HFFc6 (cell line): ENCODE data around the gene SMYD3. TPM values are rescaled to one million over a fixed set of nuclear protein-coding genes. Genes with fewer than 3 reads are reported as not detected.

Experiments used
- DNase-seq: peaks from one replicate; pipeline ENCODE4 v3.0.0-alpha.2; 2018
- H3K27ac Mint-ChIP-seq: 2 replicates; pipeline ENCODE4 v1.8.0; 2020; ENCODE audit warnings: mild to moderate bottlenecking, mixed read lengths
- H3K27me3 Mint-ChIP-seq: 2 replicates; pipeline ENCODE4 v1.8.0; 2021; ENCODE audit warnings: mild to moderate bottlenecking, moderate library complexity, mixed read lengths; ENCODE audit not compliant: insufficient read depth
- H3K36me3 Mint-ChIP-seq: 2 replicates; pipeline ENCODE4 v1.8.0; 2021; ENCODE audit warnings: low read depth, mixed read lengths
- H3K4me1 Mint-ChIP-seq: 2 replicates; pipeline ENCODE4 v1.8.0; 2020; ENCODE audit warnings: low read depth, mixed read lengths
- H3K4me3 Mint-ChIP-seq: 2 replicates; pipeline ENCODE4 v1.8.0; 2020; ENCODE audit warnings: mild to moderate bottlenecking, moderate library complexity, mixed read lengths
- H3K9me3 Mint-ChIP-seq: 2 replicates; pipeline ENCODE4 v1.8.0; 2020; ENCODE audit warnings: mild to moderate bottlenecking, mixed read lengths
- total RNA-seq, 6 experiments: library from RNA; stranded (reverse); fragmentation: NEBNext Ultra II Directional; extraction: Animal tissue kit (Norgen Biotek cat#: 25700); gene quantifications; 2 replicates in 1 of 6; 3 replicates in 5 of 6; pipeline ENCODE4 v1.2.3, GENCODE V29; 2021
- TF ChIP-seq, protein P1 (sequence below): fragments of 200-600 bp; sonication (generic); IDR thresholded peaks from 2 replicates; pipeline ENCODE4 v1.5.0; 2021; ENCODE audit warnings: antibody characterized with exemption, mild to moderate bottlenecking

The SMYD3 gene
- total RNA-seq, 6 experiments from 2014 or later, result 28.4 to 37.9 (median 31.2) TPM

DNA sequence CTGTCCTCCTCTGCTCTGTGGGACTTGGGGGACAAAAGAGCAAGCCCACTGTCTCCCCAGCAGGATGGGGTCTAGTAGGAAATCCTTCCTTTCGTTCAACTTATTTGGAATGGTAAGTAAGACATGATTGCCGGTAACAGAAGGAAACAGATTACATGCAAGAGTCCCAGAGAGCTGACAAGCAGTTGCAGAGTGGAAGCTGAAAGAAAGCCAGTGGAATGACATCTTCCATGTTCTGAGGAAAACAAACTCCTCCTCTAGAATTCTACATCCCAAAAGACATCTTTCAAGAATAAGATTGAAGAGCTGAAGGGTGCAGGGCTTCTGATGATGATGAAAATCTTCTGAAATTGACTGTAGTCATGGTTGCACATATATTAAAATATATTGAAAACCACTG is 732.9 kb downstream of the SMYD3 start:
- Mint-ChIP-seq H3K36me3 (peaks cover 2% of the 10 kb centered on the region; the same call in 1 of the 2 replicates), H3K4me1 (peaks cover 51% of the 10 kb centered on the region)

DNA sequence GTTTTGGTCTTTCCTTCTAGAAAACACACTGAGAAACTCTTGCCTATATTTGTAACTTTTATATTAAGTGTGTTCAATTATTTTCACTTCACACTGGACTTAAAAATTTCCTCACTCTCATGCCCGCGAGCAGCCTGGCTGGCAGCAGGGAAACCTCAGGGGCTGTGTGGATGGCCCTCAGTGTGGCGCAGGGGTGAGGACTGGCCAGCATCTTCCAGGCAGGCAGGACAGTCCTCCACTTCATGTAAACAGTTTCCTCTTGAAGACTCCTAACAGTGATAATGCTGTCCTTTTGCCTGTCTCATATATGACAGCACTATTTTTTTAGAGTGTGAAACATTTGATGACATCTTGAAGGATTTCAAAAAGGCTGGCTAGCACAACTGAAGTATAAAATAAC is 733.7 kb downstream of the SMYD3 start:
- Mint-ChIP-seq H3K27me3 (no peaks in the 10 kb centered on the region), H3K9me3 (no peaks in the 10 kb centered on the region), H3K4me1 (peaks cover 54% of the 10 kb centered on the region), H3K36me3 (peaks cover 7% of the 10 kb centered on the region; the same call in 1 of the 2 replicates), H3K27ac (peak overlapping the region; percentile 40; the same call in 1 of the 2 replicates), H3K4me3 (no peak overlapping the region)
- TF ChIP-seq, protein P1, sequence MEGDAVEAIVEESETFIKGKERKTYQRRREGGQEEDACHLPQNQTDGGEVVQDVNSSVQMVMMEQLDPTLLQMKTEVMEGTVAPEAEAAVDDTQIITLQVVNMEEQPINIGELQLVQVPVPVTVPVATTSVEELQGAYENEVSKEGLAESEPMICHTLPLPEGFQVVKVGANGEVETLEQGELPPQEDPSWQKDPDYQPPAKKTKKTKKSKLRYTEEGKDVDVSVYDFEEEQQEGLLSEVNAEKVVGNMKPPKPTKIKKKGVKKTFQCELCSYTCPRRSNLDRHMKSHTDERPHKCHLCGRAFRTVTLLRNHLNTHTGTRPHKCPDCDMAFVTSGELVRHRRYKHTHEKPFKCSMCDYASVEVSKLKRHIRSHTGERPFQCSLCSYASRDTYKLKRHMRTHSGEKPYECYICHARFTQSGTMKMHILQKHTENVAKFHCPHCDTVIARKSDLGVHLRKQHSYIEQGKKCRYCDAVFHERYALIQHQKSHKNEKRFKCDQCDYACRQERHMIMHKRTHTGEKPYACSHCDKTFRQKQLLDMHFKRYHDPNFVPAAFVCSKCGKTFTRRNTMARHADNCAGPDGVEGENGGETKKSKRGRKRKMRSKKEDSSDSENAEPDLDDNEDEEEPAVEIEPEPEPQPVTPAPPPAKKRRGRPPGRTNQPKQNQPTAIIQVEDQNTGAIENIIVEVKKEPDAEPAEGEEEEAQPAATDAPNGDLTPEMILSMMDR, result no peak
- no peak for DNase-seq

More for the DNA sequence above, 732.9 kb downstream of the SMYD3 start:
- Mint-ChIP-seq H3K27me3 (no peaks in the 10 kb centered on the region), H3K9me3 (no peaks in the 10 kb centered on the region), H3K4me3 (no peak overlapping the region), H3K27ac (no peak overlapping the region)
- DNase-seq, result no peak
- TF ChIP-seq, protein P1, result no peak

DNA sequence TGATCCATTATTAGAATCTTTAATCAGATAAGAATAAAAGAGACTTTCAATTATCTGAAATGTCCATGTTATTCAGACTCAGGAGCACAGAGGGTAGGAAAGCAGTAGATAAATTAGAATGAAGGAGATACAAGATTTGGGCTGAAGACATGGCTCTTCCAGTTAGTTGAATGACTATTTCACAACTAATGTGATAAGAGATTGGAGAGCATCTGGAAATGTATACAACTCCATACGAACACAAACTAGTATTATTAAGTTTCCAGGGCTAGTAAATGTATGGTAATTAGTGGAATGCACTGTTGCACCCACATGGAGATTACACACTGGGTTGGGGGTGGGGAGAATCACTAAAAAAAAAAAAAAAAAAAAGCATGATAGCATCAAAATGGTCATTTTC is 734.3 kb downstream of the SMYD3 start:
- DNase-seq, result no peak
- TF ChIP-seq, protein P1, result no peak
- peaks cover 54% of the 10 kb centered on the region for H3K4me1 Mint-ChIP-seq
- H3K27me3 Mint-ChIP-seq, result no peaks in the 10 kb centered on the region
- H3K27ac Mint-ChIP-seq, result peak overlapping the region; percentile 95; the same call in 1 of the 2 replicates
- H3K9me3 Mint-ChIP-seq, result no peaks in the 10 kb centered on the region
- H3K4me3 Mint-ChIP-seq, result no peak overlapping the region
- H3K36me3 Mint-ChIP-seq, result peaks cover 11% of the 10 kb centered on the region

DNA sequence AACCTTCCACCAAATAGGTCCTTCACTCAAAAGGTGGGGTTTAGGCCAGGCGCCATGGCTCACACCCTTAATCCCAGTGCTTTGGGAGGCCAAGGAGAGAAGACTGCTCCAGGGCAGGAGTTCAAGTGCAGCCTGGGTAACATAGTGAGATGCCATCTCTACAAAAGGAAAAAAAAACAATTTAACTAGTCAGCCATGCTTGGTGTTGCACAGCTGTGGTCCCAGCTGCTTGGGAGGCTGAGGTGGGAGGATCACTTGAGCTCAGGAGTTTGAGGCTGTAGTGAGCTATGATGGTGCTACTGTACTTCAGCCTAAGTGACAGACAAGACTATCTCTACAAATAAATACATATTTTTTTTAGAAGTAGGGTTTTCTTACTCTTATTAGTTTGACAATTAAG is 734.8 kb downstream of the SMYD3 start:
- Mint-ChIP-seq H3K27ac (peak overlapping the region; percentile 95), H3K4me3 (peak overlapping the region; percentile 73), H3K36me3 (peaks cover 15% of the 10 kb centered on the region), H3K9me3 (no peaks in the 10 kb centered on the region), H3K4me1 (peaks cover 54% of the 10 kb centered on the region), H3K27me3 (no peaks in the 10 kb centered on the region)
- TF ChIP-seq, protein P1, result no peak
- DNase-seq, result no peak

DNA sequence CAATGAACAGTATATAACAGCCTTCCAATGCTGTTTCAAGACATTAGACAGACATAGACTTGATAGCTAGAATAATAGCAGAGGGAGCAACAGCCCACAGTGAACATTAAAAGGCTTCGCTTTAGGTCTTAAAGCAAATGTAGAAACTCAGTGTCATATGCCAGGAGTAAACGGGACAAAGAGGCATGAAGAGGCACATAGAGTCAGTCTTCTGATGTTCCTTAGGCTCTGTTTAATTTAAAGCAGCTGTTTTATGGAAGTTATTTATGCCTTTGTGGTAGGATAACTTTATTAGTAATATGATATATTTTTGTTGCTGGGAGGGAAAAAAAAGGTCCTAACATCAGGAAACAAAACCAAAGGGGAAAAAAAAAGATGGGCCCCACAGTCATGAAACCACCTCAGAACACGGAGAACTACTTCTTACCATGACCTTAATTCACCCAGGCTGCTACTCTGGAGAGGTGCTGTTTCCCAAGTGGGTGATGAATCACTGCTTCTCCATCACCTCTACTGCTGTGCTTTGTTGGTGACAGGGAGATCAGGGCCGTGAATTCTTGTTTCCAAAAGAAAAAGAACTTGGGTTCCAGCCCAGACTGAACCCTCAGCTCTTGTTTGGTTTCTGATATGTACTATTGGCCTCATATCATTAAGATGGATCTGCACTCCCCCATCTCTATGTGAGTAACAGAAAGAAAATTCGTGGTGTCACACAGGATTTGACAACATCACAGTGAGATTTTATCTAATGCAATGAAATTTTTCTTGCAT is 735.4 kb downstream of the SMYD3 start:
- Mint-ChIP-seq H3K36me3 (peaks cover 17% of the 10 kb centered on the region), H3K4me3 (peak overlapping the region; percentile 73), H3K4me1 (peaks cover 54% of the 10 kb centered on the region), H3K27ac (peak overlapping the region; percentile 95), H3K27me3 (no peaks in the 10 kb centered on the region), H3K9me3 (no peaks in the 10 kb centered on the region)
- TF ChIP-seq, protein P1, result no peak
- DNase-seq, result peak; percentile 96
